HG03439 (cell line): ENCODE data around the gene SERPING1.

Experiments used
- ATAC-seq: cut with Tn5 transposase; IDR thresholded peaks from one replicate; pipeline ENCODE4 v1.9.1; 2021; ENCODE audit warnings: mild to moderate bottlenecking, moderate library complexity; ENCODE audit not compliant: unreplicated experiment

Gene SERPING1

GRCh38 chr11:57638005-57638781 is 40.7 kb downstream of the SERPING1 start:
- ATAC-seq, result no peak

DNA sequence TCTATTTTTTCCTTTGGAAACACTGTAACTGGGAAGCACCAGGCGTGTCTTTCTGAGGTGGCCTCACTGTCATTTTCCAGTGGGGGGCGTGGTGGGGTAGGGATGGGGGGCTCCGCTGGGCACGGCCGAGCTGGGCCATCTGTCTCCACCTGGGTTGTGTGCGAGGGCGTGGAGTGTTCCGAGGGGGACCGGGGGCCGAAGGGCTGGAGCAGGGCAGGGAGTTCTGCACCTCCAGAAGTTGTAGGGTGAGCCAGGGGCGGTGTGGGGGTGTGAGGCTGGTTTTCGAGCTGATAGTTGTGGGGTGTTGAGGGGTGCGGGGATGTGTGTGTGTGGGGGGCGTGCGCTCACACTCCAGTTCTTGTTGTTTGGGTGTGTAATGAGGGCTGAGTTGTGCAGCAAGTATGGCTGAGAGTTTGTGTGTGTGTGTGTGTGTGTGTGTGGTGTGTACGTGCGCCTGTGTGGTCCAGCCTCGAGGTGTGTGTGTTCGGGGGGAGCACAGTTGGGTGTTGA is 41.4 kb downstream of the SERPING1 start:
- ATAC-seq, result no peak

GRCh38 chr11:57639321-57640067 is 42.0 kb downstream of the SERPING1 start:
- no peak for ATAC-seq

DNA sequence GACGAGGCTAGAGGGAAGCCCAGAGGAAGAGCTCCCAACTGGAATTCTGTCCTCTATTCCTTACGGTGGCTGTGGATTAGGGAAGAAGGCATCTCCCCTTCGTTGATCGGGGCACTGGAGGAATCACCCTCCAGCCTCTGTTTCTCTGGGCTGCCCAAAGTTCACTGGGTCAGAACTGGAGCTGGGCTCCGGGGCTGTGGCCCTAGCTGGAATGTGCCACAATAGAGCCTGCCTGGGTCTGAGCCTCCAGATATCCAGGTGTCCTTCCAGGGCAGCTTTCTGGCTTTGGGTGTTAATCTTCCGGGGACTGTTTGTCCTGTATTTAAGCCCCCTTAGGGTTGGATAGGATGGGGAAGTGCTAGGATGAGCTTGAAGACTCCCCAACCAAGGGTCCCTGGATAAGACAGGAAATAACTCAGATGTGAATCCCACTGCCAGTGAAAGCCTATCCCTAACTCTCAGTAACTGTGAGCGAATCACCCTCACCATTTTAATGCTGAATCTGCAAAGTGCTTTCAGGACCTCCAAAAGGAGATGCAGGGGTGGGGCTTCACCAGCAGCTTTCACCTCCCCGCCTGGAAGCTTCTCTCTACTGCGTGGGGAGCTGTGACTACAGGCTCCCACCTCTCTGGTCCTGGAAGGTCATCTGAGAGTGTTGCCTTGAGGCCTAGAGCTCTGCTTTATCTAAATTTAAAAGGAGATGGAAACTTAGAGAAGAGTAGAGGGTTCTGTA is 42.7 kb downstream of the SERPING1 start:
- ATAC-seq, result no peak

DNA sequence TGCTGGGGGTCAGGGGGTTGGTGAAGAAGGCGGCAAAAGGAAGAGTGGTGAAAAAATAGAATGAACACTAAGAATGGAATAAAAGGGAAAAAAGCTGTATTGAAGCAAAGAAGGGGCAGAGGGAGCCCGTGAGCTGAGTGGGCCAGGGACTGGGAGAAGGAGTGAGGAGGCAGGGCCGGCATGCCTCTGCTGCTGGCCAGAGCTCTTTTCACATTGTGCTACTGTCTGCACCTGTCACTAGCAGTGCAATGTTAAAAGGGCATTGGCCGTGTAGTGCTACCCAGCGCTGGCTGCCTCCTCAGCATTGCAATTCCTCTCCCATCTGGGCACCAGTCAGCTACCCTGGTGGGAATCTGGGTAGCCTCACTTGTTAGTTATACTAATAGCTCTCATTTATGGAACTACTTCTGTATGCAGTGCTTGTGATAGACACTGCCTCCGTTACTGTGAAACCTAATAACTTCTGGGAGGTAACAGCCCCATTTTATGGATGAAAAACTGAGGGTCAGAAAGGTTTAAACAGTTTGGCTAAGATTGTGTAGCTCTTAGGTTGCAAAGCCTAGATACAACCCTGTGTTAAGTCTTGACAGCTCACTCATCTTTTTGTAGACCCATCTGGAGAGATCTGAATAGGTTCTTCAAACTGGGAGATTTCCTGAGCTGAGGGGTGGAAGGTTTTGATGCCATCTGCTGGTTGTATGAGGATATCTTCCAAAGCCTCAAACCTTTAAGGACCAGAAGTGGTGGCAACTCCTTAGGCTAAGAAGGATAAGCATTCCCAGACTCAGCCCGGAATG is 43.7 kb downstream of the SERPING1 start:
- ATAC-seq, result no peak

- no peak for ATAC-seq
These were observed 46.3 kb downstream of the SERPING1 start for GRCh38 chr11:57643802-57644201.

DNA sequence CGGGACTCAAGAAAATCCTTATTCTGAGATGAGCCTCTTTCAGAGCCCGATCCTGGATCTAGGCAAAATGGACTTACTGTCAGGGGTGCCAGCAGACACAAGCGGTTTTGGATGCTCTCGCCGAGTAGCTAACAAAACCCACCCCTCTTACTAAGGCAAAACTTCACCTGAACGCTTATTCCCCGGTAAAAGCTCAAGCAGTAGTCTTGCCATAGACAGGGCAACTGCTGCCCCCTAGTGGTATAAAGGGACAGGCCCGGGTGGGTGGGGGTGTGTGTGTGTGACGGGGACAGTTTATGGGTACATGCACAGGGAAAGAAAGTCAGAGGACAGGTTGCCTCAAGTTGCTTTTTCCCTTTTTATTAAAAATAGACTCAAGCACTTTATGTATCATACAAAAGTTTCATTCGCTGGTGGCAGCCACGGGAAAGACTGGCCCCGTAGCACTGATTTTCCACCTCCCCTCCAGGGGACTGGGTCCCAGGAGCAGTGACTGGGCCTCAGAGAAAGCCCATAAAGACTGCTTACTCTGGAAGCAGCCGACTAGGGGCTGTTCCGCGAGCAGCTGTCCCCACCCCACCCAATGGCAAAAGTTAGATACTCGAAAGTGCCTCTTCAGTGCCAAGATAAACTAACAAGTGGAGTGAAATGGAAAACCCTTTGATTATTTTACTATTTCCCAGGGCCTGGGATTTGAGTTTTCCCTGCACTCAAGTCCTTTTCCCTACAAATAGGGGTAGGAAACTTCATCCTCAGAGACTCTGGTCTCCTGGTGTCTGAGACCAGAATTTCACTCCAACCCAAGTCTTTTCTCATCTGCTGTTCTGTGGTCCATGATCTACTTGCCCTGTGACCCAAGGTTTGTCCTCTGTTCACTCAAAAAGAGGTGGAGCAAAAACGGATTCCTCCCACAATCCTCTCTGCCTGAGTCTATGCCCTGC is 47.5 kb downstream of the SERPING1 start:
- no peak for ATAC-seq

- no peak for ATAC-seq
These were observed 48.2 kb downstream of the SERPING1 start for GRCh38 chr11:57645689-57646085.

DNA sequence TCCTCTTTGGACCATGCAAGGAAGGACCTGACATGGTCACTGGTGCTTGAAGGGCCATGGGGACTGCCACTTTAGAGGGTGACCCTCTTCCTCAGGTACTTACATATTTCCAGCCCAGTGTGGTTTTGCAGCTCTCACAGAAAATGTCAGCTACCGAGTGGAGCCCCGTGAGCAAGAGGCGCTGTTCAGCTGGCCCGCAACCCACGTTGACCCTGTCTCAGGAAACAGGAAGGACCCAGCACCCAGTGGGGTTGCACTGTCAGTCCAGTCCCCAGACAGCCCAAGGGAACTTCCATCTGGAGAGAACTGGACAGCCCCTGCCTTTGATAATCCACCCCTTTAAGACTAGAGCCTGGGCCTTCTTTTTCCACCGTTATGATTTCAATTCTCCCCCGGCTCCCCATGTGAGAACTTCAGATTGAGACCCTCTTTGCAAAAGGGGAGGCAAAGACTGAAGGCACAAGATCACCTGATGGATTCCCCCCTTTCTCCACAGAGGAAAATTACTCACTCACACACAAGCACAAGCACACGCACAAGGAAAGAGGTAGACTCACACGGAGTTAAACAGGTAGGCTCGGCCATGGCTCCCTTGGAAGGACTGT is 48.8 kb downstream of the SERPING1 start:
- ATAC-seq, result no peak

DNA sequence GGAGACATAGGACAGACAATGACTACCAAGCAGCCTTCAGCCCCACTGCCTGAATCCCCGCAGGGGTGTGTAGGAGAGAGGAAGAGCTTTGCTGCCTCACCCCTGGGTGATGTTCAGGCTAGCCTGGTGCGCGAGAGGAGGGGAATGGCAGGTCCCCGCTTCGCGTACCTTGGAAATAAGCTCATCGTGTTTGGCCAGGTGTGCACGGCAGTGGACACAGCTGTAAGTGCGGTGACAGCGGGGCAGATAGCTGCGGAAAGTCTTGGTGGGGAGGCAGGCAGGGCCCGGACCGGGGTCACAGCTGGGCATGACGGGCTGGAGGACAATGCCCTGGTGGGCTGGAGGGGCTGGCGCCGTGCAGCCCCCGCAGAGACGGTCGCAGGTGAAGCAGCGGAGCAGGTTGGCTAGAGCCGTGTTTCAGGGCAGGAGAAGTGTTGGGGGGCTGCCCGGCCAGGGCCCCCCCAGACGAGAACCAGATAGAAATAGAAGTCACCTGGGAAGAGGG is 49.4 kb downstream of the SERPING1 start:
- ATAC-seq, result no peak

DNA sequence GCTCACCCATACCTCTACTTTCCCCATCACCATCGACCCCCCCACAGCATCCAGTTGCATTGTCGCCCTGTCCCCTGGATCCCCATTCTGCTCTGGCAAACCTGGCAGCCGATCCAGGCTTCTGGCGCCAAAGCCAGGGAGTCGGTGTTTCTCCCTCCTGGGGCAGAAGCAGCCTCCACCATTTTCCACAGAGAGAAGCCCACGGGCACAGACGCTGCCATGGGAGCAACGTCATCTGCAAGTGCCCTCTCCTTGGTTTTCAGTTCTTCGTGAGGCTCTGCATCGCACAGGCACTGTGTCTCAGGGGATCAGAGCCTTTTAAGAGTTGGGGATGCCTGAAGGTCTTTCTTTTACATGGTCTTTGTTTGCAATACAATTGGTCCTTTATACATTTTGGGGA is 49.9 kb downstream of the SERPING1 start:
- ATAC-seq, result no peak

DNA sequence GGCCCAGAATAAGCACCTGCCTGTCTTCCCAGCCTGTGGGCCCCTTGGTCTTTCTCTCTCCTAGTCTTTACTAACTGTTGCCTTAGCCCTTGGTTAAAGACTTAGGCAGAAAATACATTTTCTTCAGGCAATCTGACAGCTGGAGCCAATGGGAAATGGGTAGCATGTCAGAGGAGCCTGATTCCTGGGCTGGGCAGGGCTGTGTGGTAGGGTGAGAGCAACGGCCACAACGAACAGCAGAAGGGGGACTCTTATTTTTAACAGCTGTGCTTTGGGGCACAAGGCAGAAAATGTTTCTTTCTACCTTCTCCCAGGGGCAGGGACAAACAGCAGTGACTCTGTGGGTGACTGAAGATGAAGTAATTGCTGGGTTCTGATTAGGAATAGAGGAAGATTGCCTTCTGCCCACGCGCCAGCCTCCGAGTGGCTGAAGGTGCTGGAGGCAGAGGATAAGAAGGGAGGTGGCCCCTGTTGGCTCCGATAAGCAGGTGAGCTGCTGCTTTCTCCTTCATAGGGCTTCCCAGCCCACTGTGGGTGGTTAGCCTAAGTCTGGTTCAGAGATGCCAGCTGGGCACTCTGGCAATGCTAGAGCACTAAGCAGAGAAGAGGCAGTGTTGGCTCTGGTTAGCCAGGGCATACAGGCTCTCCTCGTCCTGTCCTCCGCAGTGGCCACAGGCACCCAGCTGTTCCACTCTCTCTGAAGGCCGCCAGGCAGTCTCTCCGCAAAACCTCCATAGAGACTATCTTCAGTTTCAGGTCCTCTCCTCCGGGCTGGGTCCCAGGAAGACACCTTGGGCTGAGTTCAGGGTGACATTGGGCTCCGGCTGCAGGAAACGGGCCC is 50.7 kb downstream of the SERPING1 start:
- no peak for ATAC-seq

- no peak for ATAC-seq
These were observed 51.6 kb downstream of the SERPING1 start for GRCh38 chr11:57648801-57649735.

- ATAC-seq, result no peak
These were observed 52.6 kb downstream of the SERPING1 start, which contains the start of gene YPEL4 for GRCh38 chr11:57649826-57650738. Gene YPEL4, minus strand, starts transcription at chr11:57649912. Its CDS starts 2,805 bp downstream, at chr11:57647107.

- ATAC-seq, result no peak
These were observed 53.2 kb downstream of the SERPING1 start for GRCh38 chr11:57650739-57651090.

DNA sequence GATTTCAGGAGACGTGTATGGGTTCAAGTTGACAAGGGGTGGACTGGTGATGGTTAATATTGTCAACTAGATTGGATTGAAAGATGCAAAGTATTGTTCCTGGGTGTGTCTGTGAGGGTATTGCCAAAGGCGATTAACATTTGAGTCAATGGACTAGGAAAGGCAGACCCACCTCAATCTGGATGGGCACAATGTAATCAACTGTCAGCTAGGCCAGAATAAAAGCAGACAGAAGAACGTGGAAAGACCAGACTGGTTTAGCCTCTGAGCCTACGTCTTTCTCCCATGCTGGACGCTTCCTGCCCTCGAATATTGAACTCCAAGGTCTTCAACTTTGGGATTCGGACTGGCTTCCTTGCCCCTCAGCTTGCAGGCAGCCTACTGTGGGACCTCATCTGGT is 53.9 kb downstream of the SERPING1 start:
- ATAC-seq, result no peak
